ENCODE results near the gene SMG1.
"Not testable (repeated sequence)": the region's sequence is repeated elsewhere in the genome, so short reads cannot be mapped to it uniquely, and the experiment has no call there.

The SMG1 gene

GRCh38 chr16:18932243-18932987, 6.2 kb upstream of the SMG1 start:
- DNase-seq, result no peak

DNA sequence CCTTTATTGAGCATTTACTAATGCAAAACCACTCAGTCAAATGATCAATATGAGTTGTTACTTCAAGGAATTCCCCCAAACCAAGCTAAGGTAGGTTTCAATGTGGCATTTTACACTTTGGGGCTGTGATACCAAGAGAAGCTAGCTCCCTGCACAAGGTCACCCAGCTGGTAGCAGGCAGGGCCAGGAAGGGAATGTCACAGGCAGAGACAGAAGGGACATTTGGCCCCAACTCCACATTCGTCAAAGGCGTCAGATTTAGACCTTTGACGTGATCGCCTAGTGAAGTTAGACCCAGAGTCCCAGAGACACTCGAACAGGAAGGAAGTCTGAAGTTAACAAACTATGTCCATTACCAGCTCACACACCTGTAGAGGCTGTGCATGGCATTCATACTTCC, 5.5 kb upstream of the SMG1 start:
- DNase-seq, result no peak

DNA sequence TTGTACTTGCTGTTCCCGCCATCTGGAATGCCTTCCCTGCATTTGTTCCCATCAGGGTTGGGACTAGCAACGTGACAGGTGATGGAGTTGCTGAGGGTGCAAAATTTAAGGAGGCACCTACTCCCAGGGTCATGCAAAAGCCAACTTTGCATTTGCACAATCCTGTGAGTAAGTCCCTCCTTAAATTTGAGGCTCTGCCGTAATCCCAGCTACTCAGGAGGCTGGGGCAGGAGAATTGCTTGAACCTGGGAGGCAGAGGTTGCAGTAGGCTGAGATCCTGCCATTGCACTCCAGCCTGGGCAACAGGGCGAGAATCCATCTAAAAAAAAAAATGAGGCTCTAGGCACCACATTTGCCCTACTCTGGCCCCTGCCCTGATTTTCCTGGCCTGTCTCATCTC, 3.9 kb upstream of the SMG1 start:
- not testable (repeated sequence) for DNase-seq

DNA sequence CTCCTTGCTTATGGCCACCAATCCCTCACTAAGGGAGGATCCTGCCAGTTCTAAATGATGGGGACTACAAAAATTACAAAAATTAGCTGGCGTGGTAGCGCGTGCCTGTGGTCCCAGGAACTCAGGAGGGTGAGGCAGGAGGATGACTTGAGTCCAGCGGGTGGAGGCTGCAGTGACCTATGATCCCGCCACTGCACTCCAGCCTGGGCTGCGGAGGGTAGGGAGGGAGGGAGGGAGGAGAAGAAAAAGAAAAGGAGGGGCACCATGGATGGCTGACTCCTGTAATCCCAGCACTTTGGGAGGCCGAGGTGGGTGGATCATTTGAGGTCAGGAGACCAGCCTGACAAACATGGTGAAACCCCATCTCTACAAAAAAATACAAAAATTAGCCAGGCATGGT, 1.9 kb upstream of the SMG1 start:
- not testable (repeated sequence) for DNase-seq

- DNase-seq, result peak; percentile 56
These were observed 808 bp downstream of the SMG1 start for GRCh38 chr16:18925215-18925985.

DNA sequence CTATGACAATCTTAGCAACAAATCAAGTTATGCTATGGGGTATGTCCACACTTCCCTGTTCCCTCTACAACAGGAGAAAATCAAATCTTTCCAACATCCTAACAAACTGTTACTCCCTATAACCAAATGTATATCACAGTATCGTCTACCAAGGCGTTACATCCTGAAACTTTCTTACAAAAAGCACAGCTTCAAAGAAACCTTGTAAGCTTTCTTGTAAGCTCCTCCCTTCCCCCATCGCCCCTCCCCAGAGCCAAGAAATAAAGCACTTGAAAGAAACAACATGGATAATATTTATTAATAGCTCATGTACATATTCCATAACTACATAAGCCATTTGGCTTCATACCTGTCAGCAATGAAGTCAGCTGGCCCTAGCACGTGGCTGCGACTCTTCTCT, 2.3 kb downstream of the SMG1 start:
- DNase-seq, result not testable (repeated sequence)

- DNase-seq, result not testable (repeated sequence)
These were observed 3.1 kb downstream of the SMG1 start for GRCh38 chr16:18923124-18923523.

- DNase-seq, result not testable (repeated sequence)
These were observed 16.6 kb downstream of the SMG1 start for GRCh38 chr16:18909585-18909984.

DNA sequence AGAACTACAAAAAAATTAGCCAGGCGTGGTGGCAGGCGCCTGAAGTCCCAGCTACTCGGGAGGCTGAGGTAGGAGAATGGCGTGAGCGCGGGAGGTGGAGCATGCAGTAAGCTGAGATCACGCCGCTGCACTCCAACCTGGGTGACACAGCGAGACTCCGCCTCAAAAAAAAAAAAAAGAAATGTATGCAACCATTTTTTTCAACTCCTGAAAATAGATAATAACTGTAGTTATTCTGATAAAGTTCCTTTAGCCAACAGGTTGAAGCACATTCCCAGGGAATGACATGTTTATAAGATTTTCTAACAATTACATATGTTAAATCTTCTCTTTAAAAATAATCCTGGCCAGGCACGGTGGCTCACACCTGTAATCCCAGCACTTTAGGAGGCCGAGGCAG, 17.5 kb downstream of the SMG1 start:
- DNase-seq, result not testable (repeated sequence)

- not testable (repeated sequence) for DNase-seq
These were observed 23.4 kb downstream of the SMG1 start for GRCh38 chr16:18902778-18903177.

DNA sequence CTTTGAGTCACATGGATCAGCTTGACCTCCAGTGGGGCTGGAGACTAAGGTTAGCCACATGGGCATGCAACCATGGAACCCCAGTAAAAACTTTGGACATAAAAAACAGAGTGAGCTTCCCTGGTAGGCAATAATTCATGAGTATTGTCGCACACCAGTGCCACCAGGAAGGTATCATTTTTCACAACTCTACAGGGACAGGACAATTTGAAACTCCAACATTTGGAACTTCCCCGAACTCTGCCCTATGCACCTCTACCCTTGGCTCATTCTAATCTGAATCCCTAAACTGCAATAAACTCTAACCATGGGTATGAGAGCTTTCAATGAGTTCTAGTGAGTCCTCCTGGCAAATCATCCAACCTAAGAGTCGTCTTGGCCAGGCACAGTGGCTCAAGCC, 24.2 kb downstream of the SMG1 start:
- DNase-seq, result not testable (repeated sequence)

DNA sequence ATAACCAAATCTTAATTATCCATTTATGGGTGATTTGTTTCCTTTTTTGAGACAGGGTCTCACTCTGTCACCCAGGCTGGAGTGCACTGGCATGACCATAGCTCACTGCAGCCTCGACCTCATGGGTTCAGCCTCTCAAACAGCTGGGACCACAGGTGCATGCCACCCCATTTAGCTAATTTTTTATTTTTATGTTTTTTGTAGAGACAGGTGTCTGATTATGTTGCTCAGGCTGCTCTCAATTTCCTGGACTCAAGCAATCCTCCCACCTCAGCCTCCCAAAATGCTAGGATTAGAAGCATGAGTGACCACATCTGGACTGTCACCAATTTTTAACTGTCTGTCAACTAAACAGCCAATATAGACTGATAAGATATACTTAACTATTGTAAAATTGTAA, 25.0 kb downstream of the SMG1 start:
- DNase-seq, result not testable (repeated sequence)

DNA sequence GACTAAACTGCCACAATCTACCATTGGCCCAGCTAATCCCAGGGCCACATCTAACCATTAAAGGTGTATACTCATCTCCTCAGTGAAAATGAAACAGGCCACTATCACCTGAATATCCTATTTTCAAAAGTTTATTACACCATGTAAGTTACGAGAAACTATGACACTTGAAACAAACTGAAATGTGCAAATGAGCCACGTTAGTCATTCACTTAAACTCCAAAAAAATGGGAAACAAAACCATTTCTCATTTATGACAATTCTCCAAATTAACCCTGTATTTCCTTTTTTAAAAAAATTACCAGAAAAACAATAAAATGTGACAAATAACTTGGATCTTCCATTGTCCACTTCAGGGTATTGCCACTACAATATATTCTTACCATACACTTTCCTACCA, 41.8 kb downstream of the SMG1 start:
- DNase-seq, result not testable (repeated sequence)

DNA sequence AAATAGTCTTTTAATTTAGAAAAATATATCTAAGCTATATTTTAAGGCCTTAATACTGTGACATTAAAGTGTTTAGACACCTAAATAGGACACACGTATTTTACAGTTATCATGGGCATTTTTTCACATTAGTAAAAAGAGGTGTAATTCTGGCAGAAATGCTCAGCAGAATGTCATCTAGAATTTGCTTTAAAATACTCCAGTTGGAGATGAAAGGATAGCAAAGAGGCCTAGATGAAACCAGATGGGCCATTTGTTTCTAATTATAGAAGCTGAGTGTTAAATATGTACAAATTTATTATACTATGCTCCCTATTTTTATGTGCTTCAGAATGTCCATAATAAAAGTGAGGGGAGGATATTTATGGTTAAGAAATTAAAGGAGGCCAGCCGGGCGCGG, 48.5 kb downstream of the SMG1 start:
- not testable (repeated sequence) for DNase-seq

GRCh38 chr16:18877259-18877658, 48.9 kb downstream of the SMG1 start:
- not testable (repeated sequence) for DNase-seq

GRCh38 chr16:18876301-18876700, 49.9 kb downstream of the SMG1 start:
- DNase-seq, result not testable (repeated sequence)

DNA sequence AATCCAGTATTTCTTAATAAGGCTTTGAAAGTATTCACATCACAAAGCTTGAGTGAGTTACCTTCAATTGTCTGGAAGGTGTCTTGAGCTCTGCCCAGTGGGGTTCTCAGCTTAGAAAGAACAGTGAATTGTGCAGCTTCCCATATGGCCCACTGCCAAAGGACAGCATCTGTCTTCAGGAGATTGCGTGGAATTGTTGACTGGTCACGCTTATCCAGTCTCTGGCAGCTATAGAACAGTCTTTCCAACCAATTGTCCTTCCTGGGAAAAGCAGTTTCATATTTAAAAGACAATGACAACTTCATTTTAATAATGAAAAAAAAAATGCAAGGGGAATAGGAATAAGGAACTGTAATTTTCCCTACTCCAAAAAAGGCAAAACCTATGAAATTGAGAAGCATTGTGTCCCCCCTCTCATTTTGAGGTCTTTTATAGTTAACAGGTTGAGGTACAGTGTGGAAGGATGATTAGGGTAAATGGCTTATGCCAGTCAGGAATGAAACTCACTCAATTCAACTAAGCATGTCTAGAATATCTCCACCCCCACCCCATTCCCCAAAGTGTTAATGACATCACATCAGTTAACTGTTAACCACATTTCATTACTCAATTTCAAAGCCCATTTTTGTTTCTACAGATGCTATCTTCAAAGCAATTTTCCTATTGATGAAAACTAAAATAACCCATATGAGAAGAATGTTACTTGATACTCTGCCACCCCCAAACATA, 57.0 kb downstream of the SMG1 start:
- DNase-seq, result not testable (repeated sequence)

- DNase-seq, result not testable (repeated sequence)
These were observed 59.9 kb downstream of the SMG1 start for GRCh38 chr16:18866277-18866823.

GRCh38 chr16:18862891-18863290, 63.3 kb downstream of the SMG1 start:
- DNase-seq, result not testable (repeated sequence)

- no peak for DNase-seq
These were observed 71.0 kb downstream of the SMG1 start for GRCh38 chr16:18855196-18855595.

- DNase-seq, result no peak
These were observed 72.5 kb downstream of the SMG1 start for GRCh38 chr16:18853694-18854093.

DNA sequence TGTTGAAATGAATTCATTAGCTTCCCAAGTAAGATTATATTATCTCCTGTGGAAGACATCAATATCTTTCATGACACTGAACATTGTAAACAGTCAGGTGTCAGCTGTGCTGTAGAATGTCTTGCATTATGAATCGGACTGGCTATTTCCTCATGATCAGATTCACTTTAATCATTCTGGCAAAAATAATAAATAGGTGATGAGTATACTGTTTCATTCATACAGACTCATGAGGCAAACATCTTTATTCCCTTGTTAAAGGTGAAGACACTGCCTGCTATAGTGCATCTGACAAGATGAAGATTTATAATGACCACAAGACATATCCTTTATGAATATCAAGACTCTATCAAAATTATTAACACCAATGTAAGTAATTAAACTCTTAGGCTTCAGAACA, 73.6 kb downstream of the SMG1 start:
- DNase-seq, result no peak

GRCh38 chr16:18846416-18846815, 79.8 kb downstream of the SMG1 start:
- no peak for DNase-seq
